Measurements from ENCODE around the gene ZFP36L2. TPM values are rescaled to one million over a fixed set of nuclear protein-coding genes. Genes with fewer than 3 reads are reported as not detected.
A peak's percentile ranks its signal among the peaks of the same experiment; 100 is the strongest.

Gene ZFP36L2
- total and polyA plus RNA-seq, 9 of the 15 experiments (the other 6 are each of a cell fraction or from before 2014, with no cell fraction given), result 4.1 to 60.6 (median 20.3) TPM

GRCh38 chr2:43220229-43220751, 6.1 kb downstream of the ZFP36L2 start:
- peak overlapping the region; percentile 88 to 91 for H3K9ac ChIP-seq (ENCODE audit: insufficient read depth in 1 of 2, low read depth in 2 of 2, low read length in 2 of 2)
- TF ChIP-seq NFRKB (IDR thresholded peaks at IDR 0.05; ENCODE audit: low read depth), result peak; percentile 32; the same call in 1 of the 2 replicates
- TF ChIP-seq MTF1 (CRISPR knock-in tag; IDR thresholded peaks at IDR 0.05; ENCODE audit: borderline replicate concordance), result 0 out of 2 replicates have a peak, but pooled peaks have one; percentile 11
- 0 out of 2 replicates have a peak, but pooled peaks have one; percentile 7 for TF ChIP-seq KLF16 (IDR thresholded peaks at IDR 0.05)
- TF ChIP-seq POLR2B (IDR thresholded peaks at IDR 0.05; ENCODE audit: low read depth, partially characterized antibody), result peak; percentile 12
- TF ChIP-seq FOXA3 (CRISPR knock-in tag; conservative IDR thresholded peaks at IDR 0.05 in 1 of 2, IDR thresholded peaks at IDR 0.05 in 1 of 2), result no peak
- TF ChIP-seq ZBED1 (IDR thresholded peaks at IDR 0.05), result no peak
- no peak for TF ChIP-seq U2AF1 (optimal IDR thresholded peaks at IDR 0.05; ENCODE audit: low read depth, low read length)
- TF ChIP-seq ESRRB (CRISPR knock-in tag; IDR thresholded peaks at IDR 0.05; ENCODE audit: borderline replicate concordance), result no peak
- no peak for TF ChIP-seq IRF2 (CRISPR knock-in tag; IDR thresholded peaks at IDR 0.05)
- TF ChIP-seq ATF4 (CRISPR knock-in tag; IDR thresholded peaks at IDR 0.05), result peak; percentile 38; the same call in 1 of the 2 replicates
- 0 out of 2 replicates have a peak, but pooled peaks have one; percentile 41 for TF ChIP-seq L3MBTL2 (IDR thresholded peaks at IDR 0.05)
- TF ChIP-seq, protein P1, sequence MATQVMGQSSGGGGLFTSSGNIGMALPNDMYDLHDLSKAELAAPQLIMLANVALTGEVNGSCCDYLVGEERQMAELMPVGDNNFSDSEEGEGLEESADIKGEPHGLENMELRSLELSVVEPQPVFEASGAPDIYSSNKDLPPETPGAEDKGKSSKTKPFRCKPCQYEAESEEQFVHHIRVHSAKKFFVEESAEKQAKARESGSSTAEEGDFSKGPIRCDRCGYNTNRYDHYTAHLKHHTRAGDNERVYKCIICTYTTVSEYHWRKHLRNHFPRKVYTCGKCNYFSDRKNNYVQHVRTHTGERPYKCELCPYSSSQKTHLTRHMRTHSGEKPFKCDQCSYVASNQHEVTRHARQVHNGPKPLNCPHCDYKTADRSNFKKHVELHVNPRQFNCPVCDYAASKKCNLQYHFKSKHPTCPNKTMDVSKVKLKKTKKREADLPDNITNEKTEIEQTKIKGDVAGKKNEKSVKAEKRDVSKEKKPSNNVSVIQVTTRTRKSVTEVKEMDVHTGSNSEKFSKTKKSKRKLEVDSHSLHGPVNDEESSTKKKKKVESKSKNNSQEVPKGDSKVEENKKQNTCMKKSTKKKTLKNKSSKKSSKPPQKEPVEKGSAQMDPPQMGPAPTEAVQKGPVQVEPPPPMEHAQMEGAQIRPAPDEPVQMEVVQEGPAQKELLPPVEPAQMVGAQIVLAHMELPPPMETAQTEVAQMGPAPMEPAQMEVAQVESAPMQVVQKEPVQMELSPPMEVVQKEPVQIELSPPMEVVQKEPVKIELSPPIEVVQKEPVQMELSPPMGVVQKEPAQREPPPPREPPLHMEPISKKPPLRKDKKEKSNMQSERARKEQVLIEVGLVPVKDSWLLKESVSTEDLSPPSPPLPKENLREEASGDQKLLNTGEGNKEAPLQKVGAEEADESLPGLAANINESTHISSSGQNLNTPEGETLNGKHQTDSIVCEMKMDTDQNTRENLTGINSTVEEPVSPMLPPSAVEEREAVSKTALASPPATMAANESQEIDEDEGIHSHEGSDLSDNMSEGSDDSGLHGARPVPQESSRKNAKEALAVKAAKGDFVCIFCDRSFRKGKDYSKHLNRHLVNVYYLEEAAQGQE (IDR thresholded peaks at IDR 0.05; ENCODE audit: borderline replicate concordance), result no peak
- TF ChIP-seq, protein P1 (CRISPR knock-in tag; IDR thresholded peaks at IDR 0.05; ENCODE audit: low read depth), result no peak

More at GRCh38 chr2:43220229-43220751, 6.1 kb downstream of the ZFP36L2 start:
- in situ Hi-C loops (cut with MboI), result loop anchor here (10.0 kb wide), 1 partner anchor 45 kb away; no protein-coding TSS in a partner anchor
- Histone ChIP-seq H3K79me2 (ENCODE audit: control insufficient read depth, insufficient read depth, low read length) (peaks cover 62% of the 10 kb centered on the region), H3K9me1 (ENCODE audit: control insufficient read depth, insufficient read depth, low read length) (no peaks in the 10 kb centered on the region), H2AFZ (ENCODE audit: low read depth, low read length) (peak overlapping the region; percentile 91), H3K9me3 (replicated peaks; ENCODE audit: control insufficient read depth, insufficient read depth, low read depth, low read length) (no peaks in the 10 kb centered on the region), H3K27ac (ENCODE audit: extremely low read depth, low read depth, low read length) (peak overlapping the region; percentile 86), H3K36me3 (ENCODE audit: control insufficient read depth, insufficient read depth, low read length) (peaks cover 29% of the 10 kb centered on the region), H3K27me3 (ENCODE audit: control insufficient read depth in 2 of 2, insufficient read depth in 2 of 2, low read length in 2 of 2) (no peaks in the 10 kb centered on the region), H3K4me1 (replicated peaks in 1 of 2; ENCODE audit: control insufficient read depth in 2 of 2, insufficient read depth in 2 of 2, low read length in 2 of 2) (peaks cover 19 to 56% of the 10 kb centered on the region in 2 experiments; a peak in 4 of 5 replicates), H3K4me3 (peak overlapping the region; percentile 62), H4K20me1 (replicated peaks; ENCODE audit: control insufficient read depth, insufficient read depth, low read length) (no peaks in the 10 kb centered on the region), H3K4me2 (ENCODE audit: insufficient read depth, low read length) (peak overlapping the region; percentile 90)
- peak in 1 of 4 experiments; percentile 24 for DNase-seq (ENCODE audit: extremely low read depth in 1 of 4, low spot score in 3 of 4)
- ChIA-PET CTCF (ENCODE audit: low intra/inter-chr PET ratio) (no interaction called here), POLR2A (interaction anchor here (0.6 to 1.2 kb wide), 12 partner anchors 9 to 955 kb away, joined by 3 to 6 read pairs (median 4); no protein-coding TSS in a partner anchor)
- WGBS (ENCODE audit: insufficient coverage, low coverage, missing lambda C conversion rate), result 2% methylated on average over 10 of the region's 10 CpGs
- no TSS peak for BruUV-seq (replicated peaks)
- peak; percentile 23; the same call in 2 of the 3 replicates for ATAC-seq
- intact Hi-C loops (cut with micrococcal nuclease), result loop anchor here (2.0 kb wide), 1 partner anchor 41 kb away; no protein-coding TSS in a partner anchor
- FAIRE-seq, result no peak

All from K562 (cell line).